GM19455 (cell line): ENCODE measurements around the gene HRG.
"Not testable (repeated sequence)": the region's sequence is repeated elsewhere in the genome, so short reads cannot be mapped to it uniquely, and the experiment has no call there.

Experiments
- ATAC-seq: cut with Tn5 transposase; IDR thresholded peaks from one replicate; pipeline ENCODE4 v1.9.1; 2021; ENCODE audit not compliant: unreplicated experiment

HRG gene, protein sequence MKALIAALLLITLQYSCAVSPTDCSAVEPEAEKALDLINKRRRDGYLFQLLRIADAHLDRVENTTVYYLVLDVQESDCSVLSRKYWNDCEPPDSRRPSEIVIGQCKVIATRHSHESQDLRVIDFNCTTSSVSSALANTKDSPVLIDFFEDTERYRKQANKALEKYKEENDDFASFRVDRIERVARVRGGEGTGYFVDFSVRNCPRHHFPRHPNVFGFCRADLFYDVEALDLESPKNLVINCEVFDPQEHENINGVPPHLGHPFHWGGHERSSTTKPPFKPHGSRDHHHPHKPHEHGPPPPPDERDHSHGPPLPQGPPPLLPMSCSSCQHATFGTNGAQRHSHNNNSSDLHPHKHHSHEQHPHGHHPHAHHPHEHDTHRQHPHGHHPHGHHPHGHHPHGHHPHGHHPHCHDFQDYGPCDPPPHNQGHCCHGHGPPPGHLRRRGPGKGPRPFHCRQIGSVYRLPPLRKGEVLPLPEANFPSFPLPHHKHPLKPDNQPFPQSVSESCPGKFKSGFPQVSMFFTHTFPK

DNA sequence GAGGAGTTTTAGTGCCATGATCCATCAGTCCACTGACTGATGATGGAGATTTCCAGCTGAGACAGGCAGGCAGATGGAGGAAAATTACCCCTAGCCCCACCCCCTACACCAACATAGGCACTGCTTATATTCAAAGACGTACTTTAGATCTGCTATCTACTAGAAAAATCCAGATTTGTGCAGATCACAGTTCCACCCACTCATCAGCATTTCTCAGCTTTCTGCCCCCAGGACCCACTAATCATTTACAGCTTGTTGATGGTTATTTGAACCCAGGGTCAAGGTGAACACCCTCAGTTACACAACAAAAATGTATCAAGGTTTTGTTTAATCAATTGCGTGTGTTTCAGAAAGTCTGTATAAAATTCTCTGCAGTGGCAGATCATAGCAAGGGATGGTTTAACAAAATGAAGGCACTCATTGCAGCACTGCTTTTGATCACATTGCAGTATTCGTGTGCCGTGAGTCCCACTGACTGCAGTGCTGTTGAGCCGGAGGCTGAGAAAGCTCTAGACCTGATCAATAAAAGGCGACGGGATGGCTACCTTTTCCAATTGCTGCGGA, at the start of gene HRG:
Gene HRG (plus strand): TSS at position 390 of the 564 bp plus-strand sequence. CDS start 18 bp downstream, at position 408.
- ATAC-seq, result no peak

DNA sequence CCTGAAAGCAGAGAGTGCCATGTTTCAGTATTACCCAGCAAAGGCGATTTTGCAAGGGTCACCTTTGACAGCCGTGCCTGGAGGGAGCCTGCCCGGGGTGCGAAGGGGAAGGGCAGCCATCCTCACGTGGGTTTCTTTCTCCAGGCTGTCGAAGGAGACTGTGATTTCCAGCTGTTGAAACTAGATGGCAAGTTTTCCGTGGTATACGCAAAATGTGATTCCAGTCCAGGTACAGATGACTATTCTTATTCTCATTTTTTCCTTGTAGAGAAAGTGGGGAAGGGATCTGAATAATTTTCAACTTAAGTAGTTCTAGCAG, 49.6 kb upstream of the HRG start:
- ATAC-seq, result no peak

DNA sequence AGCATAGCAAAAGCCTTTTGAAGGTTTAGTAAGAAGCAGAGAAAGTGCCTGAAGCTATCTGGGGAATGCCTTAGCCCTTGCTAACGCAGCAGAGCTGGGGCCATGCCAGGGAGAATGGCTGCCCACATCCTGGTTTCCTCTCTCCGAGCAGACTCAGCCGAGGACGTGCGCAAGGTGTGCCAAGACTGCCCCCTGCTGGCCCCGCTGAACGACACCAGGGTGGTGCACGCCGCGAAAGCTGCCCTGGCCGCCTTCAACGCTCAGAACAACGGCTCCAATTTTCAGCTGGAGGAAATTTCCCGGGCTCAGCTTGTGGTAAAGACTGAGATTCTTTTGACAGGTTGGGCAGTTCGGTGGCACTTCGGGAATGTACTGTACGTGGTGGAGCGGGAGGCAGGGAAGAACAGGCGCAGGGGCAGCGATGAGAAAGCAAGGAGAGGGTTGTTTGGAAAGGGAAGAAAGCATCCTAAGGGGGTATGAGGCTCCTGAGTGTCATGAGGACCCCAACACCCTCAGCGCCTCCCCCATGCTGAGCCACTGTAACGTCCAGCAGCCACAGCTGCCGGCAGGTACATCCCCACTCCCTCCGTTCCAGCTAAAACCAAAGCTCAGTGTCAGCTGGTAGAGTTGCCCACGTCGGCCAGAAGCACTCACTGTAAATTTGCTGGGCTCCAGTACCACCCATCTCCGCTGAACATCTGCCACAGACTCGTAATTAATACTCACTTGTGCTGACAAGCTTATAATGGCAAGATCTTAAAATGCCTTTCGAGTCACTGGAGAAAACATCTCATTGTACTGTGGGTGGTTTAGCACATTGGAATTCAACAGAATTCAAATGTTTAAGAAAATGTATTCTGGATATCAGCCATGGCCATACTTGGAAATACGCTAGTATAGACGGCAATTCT, 48.5 kb upstream of the HRG start:
- ATAC-seq, result no peak

DNA sequence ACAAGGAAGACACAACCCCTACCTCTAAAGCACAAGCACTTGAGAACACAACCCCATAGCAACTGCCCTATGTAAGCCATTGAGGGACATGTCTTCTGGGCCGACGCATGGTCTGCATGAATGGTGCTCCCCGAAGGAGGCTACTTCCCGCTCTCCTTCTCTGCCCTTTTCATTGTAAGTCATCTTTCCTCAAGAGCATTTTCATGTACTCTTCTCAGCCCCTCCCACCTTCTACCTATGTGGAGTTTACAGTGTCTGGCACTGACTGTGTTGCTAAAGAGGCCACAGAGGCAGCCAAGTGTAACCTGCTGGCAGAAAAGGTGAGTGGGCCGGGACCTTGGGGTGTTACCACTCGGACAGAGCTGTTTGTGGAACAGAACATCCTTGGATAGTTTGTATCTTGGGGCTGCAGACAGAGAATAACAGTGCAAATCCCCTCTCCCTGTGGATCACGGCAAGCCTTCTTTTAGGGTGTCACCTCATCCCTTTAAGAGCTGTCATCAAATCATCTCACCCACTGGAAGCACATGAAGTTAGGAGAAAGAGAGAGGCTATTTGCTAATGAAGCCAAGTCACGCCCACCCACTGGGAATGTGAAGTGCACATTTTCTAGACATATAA, 47.4 kb upstream of the HRG start:
- ATAC-seq, result no peak

DNA sequence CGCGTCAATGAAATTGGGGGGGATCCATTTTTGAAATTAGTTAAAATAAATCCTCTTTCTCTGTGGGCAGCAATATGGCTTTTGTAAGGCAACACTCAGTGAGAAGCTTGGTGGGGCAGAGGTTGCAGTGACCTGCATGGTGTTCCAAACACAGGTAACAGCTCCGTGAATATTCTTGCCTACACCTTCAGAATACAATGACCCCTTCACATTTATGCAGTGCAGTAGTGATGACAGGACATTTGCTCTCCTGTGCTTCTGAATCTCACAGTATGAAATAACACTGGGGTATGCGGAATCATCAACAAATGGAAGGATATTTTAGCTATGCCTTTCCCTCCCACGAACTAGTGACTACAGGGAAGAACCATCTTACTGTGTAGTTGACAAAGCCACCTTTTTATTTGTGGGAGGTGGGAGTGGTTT, 46.0 kb upstream of the HRG start:
- ATAC-seq, result no peak

DNA sequence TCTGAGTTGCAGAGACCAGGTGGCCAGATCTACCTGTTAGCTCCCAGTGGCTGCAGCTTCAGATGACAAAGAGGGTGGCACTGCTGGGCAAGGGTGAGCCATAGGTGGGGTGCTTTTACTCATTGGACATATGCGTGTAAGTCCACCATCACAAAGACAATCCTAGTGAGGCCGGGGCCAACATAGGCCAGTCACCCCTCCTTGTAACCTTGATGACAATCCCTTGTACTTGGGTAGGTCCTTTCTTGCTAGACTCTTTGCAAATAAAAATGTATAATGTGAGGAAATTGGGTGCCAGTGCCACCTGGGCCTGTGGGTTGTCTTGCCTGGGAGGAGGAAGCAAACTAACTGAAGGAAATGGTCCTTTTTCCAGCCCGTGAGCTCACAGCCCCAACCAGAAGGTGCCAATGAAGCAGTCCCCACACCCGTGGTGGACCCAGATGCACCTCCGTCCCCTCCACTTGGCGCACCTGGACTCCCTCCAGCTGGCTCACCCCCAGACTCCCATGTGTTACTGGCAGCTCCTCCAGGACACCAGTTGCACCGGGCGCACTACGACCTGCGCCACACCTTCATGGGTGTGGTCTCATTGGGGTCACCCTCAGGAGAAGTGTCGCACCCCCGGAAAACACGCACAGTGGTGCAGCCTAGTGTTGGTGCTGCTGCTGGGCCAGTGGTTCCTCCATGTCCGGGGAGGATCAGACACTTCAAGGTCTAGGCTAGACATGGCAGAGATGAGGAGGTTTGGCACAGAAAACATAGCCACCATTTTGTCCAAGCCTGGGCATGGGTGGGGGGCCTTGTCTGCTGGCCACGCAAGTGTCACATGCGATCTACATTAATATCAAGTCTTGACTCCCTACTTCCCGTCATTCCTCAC, 45.4 kb upstream of the HRG start:
- no peak for ATAC-seq

DNA sequence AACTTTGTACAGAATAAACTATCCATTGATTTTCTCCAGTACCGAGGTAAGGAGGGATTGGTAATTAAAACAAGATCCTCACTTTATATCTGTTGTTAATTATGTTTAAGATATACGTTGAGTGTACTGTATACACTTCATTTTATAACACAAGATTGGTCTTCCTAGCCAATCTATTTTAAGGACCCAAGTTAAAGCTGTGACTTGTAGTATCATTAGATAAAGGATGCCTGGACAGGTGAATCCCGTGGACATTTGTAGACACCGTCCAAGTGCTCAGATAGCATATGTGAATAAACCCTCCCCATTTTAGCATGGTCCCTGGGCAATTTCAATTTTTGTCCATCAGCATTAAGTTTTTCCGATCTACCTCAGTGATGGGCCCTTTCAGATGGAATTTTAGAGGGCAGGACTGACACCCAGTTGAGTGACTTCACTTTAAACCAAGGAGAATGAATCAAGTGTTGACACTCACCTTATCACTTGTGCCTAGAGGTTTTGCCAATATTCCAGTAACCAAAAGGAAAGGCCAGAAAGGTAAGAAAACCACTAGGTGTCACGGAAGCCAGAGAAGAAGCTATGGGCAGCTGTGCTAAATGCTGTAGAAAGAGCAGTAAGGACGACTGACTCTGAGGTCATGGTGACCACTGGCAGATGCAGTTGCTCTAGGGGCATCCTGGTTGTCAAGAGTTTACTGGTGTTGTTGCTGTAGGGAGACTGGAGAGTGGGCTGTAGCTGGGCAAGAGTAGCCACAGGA, 43.7 kb upstream of the HRG start:
- no peak for ATAC-seq

DNA sequence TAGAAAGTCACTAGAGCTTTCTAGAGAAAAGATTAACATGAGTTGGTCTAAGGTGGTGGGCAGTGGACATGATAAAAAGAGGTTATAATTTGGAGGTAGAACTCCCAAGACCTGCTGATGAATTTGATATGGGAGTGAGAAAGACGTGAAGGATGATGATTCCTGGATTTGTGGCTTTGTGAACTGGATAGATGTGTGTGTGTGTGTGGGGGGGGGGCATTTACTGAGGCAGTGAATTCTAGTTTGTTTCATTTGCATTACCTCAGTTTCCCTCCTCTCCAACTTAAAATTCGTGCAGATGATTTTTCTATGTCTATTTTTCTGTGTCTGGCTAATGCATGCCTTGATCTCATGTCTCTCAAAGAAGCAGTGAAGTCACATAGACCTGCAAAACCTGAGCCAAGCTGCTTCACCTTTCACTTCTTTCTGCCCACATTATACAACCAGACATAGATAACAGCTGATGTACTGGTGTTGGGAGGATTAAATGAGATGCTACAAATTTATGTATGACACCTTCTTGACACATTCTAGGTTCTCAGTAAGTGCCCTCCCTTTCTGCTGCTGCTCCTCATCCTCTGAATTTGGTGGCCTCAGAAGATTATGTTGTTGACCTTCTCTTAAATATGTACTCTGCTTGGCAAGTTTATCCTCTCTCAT, 43.0 kb upstream of the HRG start:
- ATAC-seq, result no peak

DNA sequence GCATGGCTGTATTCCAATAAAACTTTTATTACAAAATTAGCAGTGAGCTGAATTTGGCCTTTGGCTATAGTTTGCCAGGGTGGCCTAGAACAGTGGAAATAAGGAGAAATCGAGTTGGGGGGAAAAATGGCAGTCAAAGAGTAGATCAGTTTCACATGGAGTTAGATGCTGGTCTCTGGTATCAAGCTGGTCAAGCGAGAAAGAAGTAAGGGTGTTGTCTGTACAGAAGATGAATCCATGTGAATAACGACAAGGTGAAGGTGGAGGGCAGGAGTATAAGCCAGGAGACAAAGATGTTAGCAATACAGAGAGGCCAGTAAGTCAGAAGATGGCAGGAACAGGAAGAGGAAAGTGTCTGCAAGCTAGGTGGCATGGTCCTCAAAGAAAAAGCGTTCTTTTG, 41.2 kb upstream of the HRG start:
- no peak for ATAC-seq

DNA sequence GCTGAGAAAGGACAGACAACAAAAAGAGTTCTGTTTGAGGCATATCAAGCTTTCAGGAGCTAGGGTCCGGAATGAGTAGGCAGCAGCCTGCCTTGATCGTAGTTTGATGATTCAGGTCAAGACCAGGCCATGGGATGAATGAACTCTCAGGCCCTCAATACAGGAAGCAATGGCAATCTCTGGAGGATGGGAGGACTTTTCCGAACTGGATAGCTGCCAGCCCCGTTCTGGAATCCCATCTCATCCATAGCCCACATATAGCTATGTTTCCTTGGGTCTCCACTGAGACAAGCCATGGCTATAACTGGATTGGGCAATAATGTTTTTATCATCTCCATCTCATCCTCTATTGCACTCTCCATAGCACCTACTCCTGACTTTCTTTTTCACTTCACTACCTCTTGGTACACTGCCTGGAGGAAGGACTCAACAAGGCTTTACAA, 40.2 kb upstream of the HRG start:
- no peak for ATAC-seq

DNA sequence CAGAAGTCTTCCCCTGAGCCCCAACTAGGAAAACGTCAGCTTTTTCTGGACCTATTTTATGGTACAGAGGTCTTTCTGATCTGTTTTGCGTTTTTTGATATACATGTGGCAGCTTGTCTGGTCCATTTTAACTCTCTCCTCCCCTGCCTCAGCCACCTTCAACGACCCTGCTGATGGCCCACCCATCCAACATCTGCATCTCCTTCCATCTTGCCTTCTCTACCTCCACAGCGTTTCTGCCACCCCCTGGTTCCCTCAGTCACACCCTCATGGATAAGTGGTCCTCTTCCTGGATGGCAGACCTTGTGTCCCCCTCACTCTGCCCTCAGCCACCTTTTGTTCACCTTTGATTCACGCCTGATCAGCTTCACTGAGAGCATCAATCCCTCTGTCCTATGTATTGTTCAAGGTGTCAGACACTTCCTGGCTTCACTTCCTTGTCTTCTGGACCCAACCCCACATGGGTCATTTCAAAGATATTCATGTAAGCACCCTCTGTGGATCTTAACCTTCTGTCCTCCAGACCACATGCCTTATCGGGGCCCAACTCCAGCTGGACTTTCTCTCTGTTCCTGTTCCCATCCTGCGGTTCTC, 39.5 kb upstream of the HRG start:
- ATAC-seq, result no peak

DNA sequence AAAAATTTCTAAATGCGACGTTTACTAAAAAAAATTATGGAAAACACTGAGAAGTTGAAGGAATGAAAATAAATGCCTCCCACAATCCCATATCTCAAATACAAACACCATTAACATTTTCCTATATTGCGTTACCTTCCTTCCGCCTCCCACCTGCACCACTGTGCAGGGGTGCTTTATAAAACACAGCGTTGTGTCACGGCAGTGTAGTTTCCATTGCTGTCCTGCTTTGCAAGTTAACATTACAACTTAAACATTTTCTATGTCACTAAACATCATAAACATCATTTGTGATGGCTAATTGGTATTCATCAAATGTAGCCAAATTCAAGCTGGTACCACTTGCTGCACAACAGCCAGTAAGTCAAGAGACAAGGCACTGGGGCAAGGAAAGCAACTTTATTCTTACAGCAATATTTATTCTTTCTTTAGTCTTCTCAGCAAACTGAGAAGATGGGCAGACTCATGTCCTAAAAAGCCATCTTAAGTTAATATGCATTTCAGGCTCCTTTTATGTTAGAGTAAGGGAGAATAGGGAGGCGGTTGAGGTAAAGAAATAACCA, 37.9 kb upstream of the HRG start:
- no peak for ATAC-seq

DNA sequence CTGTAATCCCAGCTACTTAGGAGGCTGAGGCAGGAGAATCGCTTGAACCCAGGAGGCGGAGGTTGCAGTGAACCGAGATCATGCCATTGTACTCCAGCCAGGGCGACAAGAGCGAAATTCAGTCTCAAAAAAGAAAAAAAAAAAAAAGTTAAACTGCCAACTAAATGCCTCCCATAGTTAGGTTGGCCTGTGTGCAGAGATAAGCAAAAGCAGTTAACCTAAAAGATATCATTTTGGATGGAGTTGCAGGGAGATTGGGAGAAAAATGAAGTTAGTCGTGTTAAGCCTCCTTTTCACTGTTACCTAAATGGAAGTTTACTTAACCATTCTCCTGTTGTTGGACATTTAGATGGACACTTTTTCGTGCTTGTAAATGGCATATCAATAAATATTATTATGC, 37.1 kb upstream of the HRG start:
- ATAC-seq, result no peak

DNA sequence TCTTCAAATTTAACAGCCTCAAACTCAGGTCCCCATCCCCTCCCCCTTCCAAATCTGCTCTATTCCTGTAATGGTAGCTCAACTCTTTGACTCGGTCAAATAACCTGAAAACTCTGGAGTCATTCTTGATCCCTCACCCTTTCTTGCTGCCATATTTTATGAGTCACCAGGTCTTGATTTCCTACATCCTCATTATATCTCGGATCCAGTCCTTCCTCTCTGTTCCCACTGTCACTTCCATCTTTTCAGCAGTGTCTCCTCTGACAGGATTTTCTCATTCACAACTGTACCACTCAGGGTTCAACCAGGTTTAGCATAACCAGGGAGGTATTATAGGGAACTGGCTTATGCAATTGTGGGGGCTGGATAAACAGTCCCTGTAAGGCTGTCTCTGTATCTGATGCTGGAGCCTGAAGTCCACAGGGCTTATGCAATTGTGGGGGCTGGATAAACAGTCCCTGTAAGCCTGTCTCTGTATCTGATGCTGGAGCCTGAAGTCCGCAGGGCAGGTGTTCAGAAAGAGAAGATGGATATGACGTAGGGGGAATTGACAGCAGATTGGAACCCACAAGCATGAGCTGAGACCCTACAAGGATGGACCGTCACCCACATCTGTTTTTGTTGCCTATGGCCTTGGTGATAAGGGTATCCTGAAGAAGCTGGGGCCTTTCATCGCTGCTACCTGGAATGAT, 34.7 kb upstream of the HRG start:
- ATAC-seq, result no peak

DNA sequence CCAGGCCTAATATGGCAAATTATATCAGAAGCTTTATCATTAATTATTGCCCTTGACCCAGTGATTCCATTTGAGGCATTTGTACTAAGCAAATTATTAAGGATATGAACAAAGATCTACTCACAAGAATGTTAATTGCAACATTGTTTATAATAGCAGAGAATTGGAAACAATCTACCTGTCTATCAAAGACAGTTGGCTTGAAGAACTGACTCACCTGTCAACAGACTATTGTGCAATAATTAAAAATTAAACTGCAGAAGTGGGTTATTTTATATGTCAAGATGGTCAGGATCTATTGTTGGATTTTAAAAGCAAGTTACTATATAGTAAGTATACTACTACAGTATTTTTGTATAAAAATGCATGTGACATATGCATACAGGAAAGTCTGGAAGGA, 32.3 kb upstream of the HRG start:
- no peak for ATAC-seq

DNA sequence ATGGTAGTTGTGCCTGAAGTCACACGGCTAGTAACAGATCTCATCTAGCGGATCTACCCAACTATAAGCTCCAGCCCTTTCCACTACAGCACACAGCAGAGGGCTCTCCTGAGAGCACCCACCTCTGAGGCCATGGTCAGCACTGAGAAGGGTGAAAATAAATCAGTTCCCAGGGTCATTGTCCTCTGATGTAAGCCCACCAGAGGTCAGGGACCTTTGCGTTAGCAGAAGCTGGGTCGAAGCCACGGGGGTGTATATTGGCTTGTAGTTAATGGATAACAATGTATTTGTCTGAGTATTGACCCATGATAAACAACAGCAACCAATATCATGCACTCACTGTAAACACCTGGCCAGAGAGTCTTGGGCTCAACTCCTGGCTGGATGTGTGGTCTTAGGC, 31.6 kb upstream of the HRG start:
- not testable (repeated sequence) for ATAC-seq

DNA sequence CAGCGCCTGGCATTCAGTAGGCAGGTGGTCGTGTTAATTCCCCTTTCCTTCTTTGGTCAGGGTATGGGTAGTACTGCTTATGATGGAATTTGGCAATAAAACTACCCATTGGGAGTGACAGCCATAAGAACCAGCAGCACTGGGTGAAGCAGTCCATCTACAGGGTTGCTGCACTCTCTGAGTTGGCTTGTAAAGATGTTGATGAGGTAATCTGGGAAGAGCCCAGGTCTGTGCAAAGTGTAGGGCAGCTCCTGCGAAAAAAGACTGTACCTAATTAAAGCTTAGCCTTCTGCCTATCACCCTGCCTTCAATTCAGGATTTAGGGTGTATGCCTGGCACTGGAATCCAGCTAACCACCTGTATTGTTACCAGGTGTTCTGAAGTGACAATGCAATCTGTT, 30.3 kb upstream of the HRG start:
- ATAC-seq, result no peak

DNA sequence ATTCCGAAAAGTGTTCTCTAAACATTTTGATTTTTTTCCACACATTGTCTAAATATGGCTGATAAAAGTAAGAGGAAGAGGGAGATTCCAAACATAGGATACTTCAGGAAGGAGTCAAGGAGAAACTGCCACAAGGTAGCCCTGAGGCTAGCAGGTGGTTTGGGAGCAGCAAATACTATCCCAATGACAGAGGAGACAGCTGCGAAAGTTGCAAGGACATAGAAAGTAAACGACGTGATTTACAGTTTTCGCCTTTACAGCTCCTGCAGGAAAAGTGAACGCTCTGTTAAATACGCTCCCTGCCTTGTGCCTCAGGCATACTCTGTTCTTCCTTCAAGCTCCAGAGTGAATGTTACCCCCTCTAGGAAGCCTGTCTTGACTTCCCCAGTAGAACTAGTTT, 29.3 kb upstream of the HRG start:
- no peak for ATAC-seq
